ENCODE results near the gene KCNJ12. TPM values are rescaled to one million over a fixed set of nuclear protein-coding genes. Genes with fewer than 3 reads are reported as not detected.

Gene KCNJ12
- total RNA-seq, 4 donors from 2014 or later, result 0.84 to 2.4 (median 1.7) TPM

DNA sequence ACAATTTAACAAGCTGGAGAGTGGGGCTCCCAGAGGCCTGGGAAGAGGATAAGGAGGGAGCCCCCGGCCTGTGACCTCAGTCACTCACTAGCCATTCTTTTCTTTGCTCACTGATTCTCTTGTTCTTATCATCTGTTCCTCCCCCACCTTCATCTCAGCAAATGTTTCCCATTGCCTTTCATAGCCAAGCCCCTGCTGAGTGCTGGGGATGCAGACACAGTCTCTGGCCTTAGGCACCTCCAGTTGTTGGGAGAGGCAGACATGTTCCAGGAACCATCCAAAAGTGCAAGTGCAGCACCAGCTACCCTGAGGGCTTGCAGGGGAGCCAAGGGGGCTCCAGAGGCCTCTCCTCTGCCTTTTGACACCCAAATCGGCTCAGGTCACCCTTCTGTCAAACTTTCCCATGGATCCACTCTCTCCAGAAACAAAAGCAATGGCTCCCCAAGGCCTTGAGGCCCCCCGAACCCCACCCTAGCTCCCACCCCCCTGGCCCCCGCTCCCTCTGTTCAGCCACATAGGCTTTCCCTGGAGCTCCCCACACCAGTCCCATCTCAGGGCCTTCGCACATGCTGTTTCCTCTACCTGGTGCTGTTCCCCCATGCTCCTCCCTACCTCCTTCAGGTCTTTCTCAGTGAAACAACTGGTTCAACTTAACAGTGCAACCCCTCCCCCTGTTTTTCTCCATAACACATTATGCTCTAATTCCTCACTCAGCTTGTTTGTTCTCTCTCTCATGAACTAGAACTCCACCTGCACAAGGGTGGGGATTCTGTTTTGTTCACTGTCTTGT is 14.9 kb upstream of the KCNJ12 start:
- TF ChIP-seq POLR2A (IDR thresholded peaks at IDR 0.05) (no peak), CTCF (IDR thresholded peaks at IDR 0.05) (no peak), EP300 (IDR thresholded peaks at IDR 0.05) (no peak)

GRCh38 chr17:21362331-21362931 is 13.7 kb upstream of the KCNJ12 start:
- peaks cover 0 to 24% (median 3%) of the 10 kb centered on the region in 4 donors for H3K4me1 ChIP-seq
- H3K36me3 ChIP-seq, result no peaks in the 10 kb centered on the region
- no peaks in the 10 kb centered on the region for H3K27me3 ChIP-seq
- DNase-seq (ENCODE audit: low spot score in 2 of 2), result no peak
- H3K27ac ChIP-seq, result no peak overlapping the region
- H3K4me3 ChIP-seq, result no peak overlapping the region
- TF ChIP-seq CTCF (IDR thresholded peaks at IDR 0.05) (no peak), EP300 (IDR thresholded peaks at IDR 0.05) (no peak), POLR2A (IDR thresholded peaks at IDR 0.05) (no peak)
- no peaks in the 10 kb centered on the region for H3K9me3 ChIP-seq

More for the DNA sequence above, 14.9 kb upstream of the KCNJ12 start:
- no peaks in the 10 kb centered on the region for H3K27me3 ChIP-seq
- H3K27ac ChIP-seq, result no peak overlapping the region
- H3K36me3 ChIP-seq, result no peaks in the 10 kb centered on the region
- WGBS, 2 donors, result 64 to 76% methylated on average over 5 of the region's 5 CpGs
- H3K4me3 ChIP-seq, result no peak overlapping the region
- H3K4me1 ChIP-seq, result peaks cover 0 to 27% (median 3%) of the 10 kb centered on the region in 4 donors
- DNase-seq (ENCODE audit: low spot score in 2 of 2), result no peak
- H3K9me3 ChIP-seq, result no peaks in the 10 kb centered on the region

DNA sequence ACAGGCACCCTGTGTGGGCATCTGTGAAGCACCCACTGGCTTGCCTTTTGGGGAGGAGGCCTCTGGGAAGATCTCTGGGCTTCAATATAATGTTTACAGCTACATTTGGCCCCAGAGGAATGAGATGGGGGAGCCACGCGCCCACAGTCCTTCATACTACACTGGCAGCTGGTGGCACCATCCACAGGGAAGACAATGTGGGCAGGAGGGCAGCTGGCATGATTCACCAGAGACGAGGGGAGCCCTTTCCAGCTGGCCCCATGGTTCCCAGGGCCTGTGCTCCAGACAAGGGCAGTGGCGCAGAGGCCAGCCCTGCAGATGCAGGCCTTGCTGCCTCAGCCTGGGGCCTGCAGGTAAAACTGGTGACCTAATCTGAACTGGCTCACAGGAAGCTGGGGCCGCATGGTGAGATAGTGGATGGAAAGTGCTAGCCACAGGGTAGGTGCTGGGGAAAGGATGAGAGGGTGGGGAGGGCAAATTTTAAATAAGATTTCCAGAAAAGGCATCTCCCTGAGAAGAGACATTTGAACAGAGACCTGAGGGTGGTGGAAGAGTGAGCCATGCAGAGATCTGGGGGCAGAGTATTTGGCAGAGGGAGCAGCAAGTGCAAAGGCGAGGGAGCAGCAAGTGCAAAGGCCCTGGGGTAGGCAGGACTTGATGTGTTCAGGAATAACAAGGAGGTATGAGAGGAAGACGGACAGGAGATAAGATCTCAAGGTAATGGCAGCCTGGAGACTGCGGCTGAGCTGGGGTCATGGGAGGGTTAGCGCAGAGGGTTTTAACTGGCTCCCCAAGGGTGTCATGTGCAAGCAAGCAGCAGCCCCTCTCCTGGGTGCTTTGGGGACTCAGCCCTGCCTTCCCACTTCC is 12.1 kb upstream of the KCNJ12 start:
- 86 to 92% methylated on average over 9 of the region's 9 CpGs for WGBS, 2 donors
- TF ChIP-seq POLR2A (IDR thresholded peaks at IDR 0.05), result no peak
- no peak for TF ChIP-seq EP300 (IDR thresholded peaks at IDR 0.05)
- no peak for TF ChIP-seq CTCF (IDR thresholded peaks at IDR 0.05)
- Histone ChIP-seq H3K27me3 (no peaks in the 10 kb centered on the region), H3K27ac (no peak overlapping the region), H3K4me1 (peaks cover 0 to 8% (median 0%) of the 10 kb centered on the region in 4 donors), H3K9me3 (no peaks in the 10 kb centered on the region), H3K36me3 (no peaks in the 10 kb centered on the region), H3K4me3 (no peak overlapping the region)
- DNase-seq (ENCODE audit: low spot score in 2 of 2), result no peak

DNA sequence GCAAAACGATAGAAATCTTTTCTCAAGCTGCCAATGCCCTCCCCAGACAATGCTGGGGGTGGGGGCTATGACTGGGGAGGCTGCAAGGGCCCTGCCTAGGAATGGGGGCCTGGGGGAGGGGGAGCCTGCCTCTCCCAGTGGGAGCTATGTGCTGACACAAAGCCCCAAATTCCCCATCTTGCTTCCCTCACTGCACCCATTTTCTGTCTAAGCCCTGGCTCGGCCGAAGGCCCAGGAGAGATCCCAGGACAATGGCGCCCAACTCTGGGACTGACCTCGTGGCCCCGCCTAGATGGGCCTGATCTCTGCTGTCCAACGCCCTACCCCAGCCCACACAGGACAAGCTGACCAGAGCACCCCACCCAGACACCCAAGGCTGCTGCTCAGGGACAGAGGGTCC is 11.1 kb upstream of the KCNJ12 start:
- 73 to 75% methylated on average over 7 of the region's 7 CpGs for WGBS, 2 donors
- Histone ChIP-seq H3K36me3 (no peaks in the 10 kb centered on the region), H3K4me1 (peaks cover 0 to under 1% (median 0%) of the 10 kb centered on the region in 4 donors), H3K4me3 (no peak overlapping the region), H3K27me3 (no peaks in the 10 kb centered on the region), H3K9me3 (no peaks in the 10 kb centered on the region), H3K27ac (no peak overlapping the region)
- TF ChIP-seq POLR2A (IDR thresholded peaks at IDR 0.05), result no peak
- TF ChIP-seq CTCF (IDR thresholded peaks at IDR 0.05), result no peak
- TF ChIP-seq EP300 (IDR thresholded peaks at IDR 0.05), result no peak
- no peak for DNase-seq (ENCODE audit: low spot score in 2 of 2)
